ENCODE measurements around the gene CAST. TPM values are rescaled to one million over a fixed set of nuclear protein-coding genes. Genes with fewer than 3 reads are reported as not detected.

Gene CAST
- total and polyA plus RNA-seq, 8 donors: 128 to 264 (median 156) TPM

GRCh38 chr5:96692441-96692840 is 30.3 kb downstream of the CAST start:
- H3K36me3 ChIP-seq: peaks cover 0 to 16% of the 10 kb centered on the region in 2 donors
- DNase-seq (no peak), ATAC-seq (peak; percentile 30)
- intact Hi-C loops (cut with DNase I): no loop called here
- H3K4me3 ChIP-seq: no peak overlapping the region
- no peak for TF ChIP-seq CTCF (IDR thresholded peaks at IDR 0.05)
- H3K9me3 ChIP-seq: no peaks in the 10 kb centered on the region
- peaks cover 3 to 18% of the 10 kb centered on the region in 2 donors for H3K4me1 ChIP-seq
- no peak overlapping the region for H3K27ac ChIP-seq
- no peaks in the 10 kb centered on the region for H3K27me3 ChIP-seq

GRCh38 chr5:96699186-96699820 is 37.1 kb downstream of the CAST start:
- TF ChIP-seq CTCF (IDR thresholded peaks at IDR 0.05): no peak
- no peak for ATAC-seq
- peaks cover 0 to 26% of the 10 kb centered on the region in 2 donors for H3K36me3 ChIP-seq
- peak overlapping the region in 1 of 2 donors; percentile 2 for H3K27ac ChIP-seq
- H3K4me3 ChIP-seq: no peak overlapping the region
- no peak for DNase-seq
- H3K9me3 ChIP-seq: no peaks in the 10 kb centered on the region
- H3K27me3 ChIP-seq: no peaks in the 10 kb centered on the region
- intact Hi-C loops (cut with DNase I): no loop called here
- peaks cover 11 to 30% of the 10 kb centered on the region in 2 donors for H3K4me1 ChIP-seq

GRCh38 chr5:96702503-96703383 is 40.6 kb downstream of the CAST start:
- Histone ChIP-seq H3K36me3 (peaks cover 0 to 6% of the 10 kb centered on the region in 2 donors), H3K4me1 (peaks cover 11 to 53% of the 10 kb centered on the region in 2 donors), H3K4me3 (peak overlapping the region; percentile 49 to 65), H3K9me3 (no peaks in the 10 kb centered on the region), H3K27ac (peak overlapping the region; percentile 86 to 93), H3K27me3 (no peaks in the 10 kb centered on the region)
- intact Hi-C loops (cut with DNase I): no loop called here
- DNase-seq (peak; percentile 80 to 97 (median 94)), ATAC-seq (peak; percentile 98)
- TF ChIP-seq CTCF (IDR thresholded peaks at IDR 0.05): no peak

- peak; percentile 80 for ATAC-seq
- DNase-seq: no peak
- Histone ChIP-seq H3K9me3 (no peaks in the 10 kb centered on the region), H3K4me3 (peak overlapping the region; percentile 49 to 65), H3K4me1 (peaks cover 11 to 60% of the 10 kb centered on the region in 2 donors), H3K36me3 (peaks cover 0 to 5% of the 10 kb centered on the region in 2 donors), H3K27me3 (no peaks in the 10 kb centered on the region), H3K27ac (peak overlapping the region; percentile 86 to 93)
- intact Hi-C loops (cut with DNase I): no loop called here
- no peak for TF ChIP-seq CTCF (IDR thresholded peaks at IDR 0.05)
These were observed 41.3 kb downstream of the CAST start for GRCh38 chr5:96703384-96703920.

GRCh38 chr5:96703995-96704394 is 41.8 kb downstream of the CAST start:
- H3K27me3 ChIP-seq: no peaks in the 10 kb centered on the region
- intact Hi-C loops (cut with DNase I): no loop called here
- peak overlapping the region; percentile 86 to 93 for H3K27ac ChIP-seq
- TF ChIP-seq CTCF (IDR thresholded peaks at IDR 0.05): no peak
- no peak for DNase-seq
- peak overlapping the region; percentile 49 to 65 for H3K4me3 ChIP-seq
- no peaks in the 10 kb centered on the region for H3K9me3 ChIP-seq
- no peak for ATAC-seq
- peaks cover 0 to 5% of the 10 kb centered on the region in 2 donors for H3K36me3 ChIP-seq
- H3K4me1 ChIP-seq: peaks cover 11 to 65% of the 10 kb centered on the region in 2 donors
